Left kidney (tissue), 2 donors: ENCODE data around the gene ADCY9. TPM values are rescaled to one million over a fixed set of nuclear protein-coding genes. Genes with fewer than 3 reads are reported as not detected.
"Not testable (repeated sequence)": the region's sequence is repeated elsewhere in the genome, so short reads cannot be mapped to it uniquely, and the experiment has no call there.

Experiments
- DNase-seq: peaks from one replicate; pipeline ENCODE4 v3.0.0-alpha.2; 2013
- polyA plus RNA-seq: library from polyadenylated mRNA; unstranded; fragments of 120-200 nt; gene quantifications from one replicate; pipeline ENCODE4 v1.2.1, GENCODE V29; 2013; ENCODE audit not compliant: insufficient read length

ADCY9 gene
- polyA plus RNA-seq, 1 donor: 9.5 TPM

GRCh38 chr16:4094127-4094773 is 22.0 kb downstream of the ADCY9 start:
- DNase-seq: no peak

- no peak for DNase-seq
These were observed 22.6 kb downstream of the ADCY9 start for GRCh38 chr16:4093495-4094126.

- DNase-seq: no peak
These were observed 23.5 kb downstream of the ADCY9 start for GRCh38 chr16:4092547-4093265.

GRCh38 chr16:4091240-4092012 is 24.8 kb downstream of the ADCY9 start:
- no peak for DNase-seq

GRCh38 chr16:4090351-4090851 is 25.8 kb downstream of the ADCY9 start:
- no peak for DNase-seq

DNA sequence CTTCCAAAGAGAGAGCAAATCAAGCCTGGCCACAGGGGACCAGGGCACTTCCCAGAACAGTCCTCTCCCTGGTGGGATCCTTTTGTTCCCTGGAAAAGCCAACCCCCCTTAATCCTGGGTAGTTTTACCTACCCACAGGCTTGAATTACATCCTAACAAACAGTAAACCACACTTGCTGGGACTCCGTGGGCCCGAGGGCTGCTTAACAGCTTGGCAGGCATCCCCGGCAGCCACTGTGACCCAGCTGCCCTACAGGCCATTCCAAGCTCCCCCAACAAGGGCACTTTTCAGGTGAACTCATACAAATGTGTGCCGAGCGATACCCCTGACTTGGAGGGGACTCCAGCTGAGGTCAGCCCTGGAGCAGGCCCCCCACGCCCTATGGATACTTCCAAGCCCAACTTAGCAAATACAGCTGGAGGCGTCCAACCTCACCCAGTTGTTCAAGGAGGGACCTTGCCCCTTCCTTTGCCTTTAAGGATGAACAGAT is 26.4 kb downstream of the ADCY9 start:
- no peak for DNase-seq

DNA sequence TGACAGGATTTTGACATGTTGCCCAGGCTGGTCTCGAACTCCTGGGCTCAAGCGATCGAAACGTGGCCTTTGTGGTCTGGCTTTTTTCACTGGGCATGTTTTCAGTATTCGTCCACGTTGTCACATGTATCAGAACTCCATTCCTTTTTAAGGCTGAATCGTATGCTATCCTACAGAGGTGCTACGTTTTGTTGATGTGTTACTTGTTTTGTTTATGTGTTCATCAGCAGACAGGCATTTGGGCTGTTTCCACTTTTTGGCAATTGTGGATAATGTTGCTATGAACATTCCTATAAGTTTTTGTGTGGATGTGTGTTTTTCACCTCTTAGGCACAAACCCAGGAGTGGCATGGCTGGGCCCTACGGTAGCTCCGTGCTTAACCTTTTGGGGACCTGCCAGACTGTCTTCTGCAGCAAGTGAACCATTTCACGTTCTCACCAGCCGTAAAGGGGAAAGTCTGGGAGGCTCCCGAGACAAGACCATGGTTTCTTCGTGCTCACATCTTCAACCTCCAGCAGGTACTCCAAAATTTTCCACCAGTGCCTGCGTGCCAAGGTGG is 26.9 kb downstream of the ADCY9 start:
- no peak for DNase-seq

DNA sequence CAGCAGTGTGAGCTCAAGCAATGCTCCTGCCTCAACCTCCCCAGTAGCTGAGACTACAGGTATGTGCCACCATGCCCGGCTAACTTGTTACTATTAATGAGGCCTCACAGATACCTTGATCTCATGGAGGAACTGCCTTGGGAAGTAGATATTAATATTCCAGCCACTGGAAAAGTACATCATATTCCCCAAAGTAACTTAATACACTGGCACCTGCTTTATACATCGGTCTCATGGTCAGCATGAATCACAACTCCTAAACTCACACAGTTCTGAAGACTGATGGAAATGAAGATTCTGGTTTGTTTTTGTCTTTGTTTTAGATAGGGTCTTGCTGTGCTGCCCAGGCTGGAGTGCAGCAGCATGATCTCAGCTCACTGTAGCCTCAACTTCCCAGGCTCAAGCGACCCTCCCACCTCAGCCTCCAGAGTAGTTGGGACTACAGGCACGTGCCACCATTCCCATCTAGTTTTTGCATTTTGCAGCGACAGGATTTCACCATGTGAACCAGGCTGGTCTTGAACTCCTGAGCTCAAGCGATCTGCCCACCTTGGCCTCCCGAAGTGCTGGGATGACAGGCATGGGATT is 28.2 kb downstream of the ADCY9 start:
- no peak for DNase-seq

- no peak for DNase-seq
These were observed 28.9 kb downstream of the ADCY9 start for GRCh38 chr16:4087099-4087885.

GRCh38 chr16:4086153-4086552 is 30.1 kb downstream of the ADCY9 start:
- no peak for DNase-seq

DNA sequence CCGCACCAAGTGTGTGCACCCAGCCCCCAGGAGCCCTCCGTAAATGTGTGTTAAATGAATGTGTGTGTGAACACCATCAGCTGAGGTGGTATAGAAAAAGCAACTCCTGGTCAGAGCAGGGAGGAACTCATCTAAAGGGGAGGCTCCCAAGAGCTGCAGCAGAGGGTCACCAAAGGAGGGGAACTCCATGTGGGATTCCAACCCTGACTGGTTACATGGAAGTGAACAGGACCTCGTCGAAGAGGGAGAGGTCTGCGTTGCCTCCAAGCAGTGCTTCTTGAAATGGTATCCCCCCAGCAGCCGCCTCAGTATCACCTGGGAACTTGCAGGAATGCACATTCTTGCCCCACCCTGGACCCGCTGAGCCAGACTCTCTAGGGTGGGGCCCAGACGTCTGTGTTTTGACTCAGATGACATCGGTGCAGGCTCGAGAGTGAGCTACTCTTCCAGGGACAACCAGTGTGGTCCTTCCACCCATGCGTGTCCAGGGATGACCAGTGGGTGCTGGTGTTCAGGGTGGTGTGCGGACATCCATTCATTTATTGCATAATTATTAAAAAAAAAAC is 30.8 kb downstream of the ADCY9 start:
- DNase-seq: no peak

DNA sequence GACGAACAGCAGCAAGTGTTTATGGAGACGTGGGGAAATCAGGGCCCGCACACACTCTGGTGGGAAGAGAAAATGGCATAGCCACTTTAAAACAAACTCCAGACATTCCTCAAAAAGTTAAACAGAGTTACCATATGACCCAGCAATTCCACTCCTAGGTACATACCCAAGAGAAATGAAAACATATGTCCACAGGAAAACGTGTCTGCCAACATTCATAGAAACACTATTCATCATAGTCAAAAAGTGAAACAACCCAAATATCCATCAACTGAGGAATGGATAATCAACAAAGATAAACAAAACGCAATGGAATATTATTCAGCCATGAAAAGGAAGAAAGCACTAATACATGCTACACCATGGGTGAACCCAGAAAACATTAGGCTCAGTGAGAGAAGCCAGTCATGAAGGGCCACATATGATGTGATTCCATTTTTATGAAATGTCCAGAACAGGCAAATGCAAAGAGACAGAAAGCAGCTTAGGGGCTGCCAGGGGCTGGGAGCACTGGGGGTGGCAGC is 32.8 kb downstream of the ADCY9 start:
- DNase-seq: no peak

DNA sequence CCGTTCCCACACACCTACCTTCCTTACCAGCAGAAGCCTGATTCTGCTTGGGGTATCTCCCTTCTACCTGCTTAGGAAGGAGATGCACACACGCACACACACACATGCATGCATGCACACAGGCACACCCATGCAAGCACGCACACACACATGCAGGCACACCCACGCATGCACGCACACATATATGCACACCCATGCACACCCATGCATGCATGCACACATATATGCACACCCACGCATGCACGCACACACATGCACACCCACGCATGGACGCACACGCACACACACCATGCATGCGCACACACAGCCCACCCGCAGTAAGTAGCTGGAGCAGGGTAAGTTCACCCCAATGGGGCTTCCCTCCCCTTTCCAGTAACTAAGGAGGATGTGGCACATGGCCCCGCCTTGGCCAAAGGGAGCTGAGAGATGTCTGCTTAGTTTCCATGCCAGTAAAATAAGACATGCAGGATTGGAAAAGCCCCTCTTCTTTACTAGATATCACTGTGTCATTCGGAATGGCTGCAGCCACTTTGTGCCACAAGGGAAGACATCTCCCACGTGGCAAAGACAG is 33.7 kb downstream of the ADCY9 start:
- no peak for DNase-seq

DNA sequence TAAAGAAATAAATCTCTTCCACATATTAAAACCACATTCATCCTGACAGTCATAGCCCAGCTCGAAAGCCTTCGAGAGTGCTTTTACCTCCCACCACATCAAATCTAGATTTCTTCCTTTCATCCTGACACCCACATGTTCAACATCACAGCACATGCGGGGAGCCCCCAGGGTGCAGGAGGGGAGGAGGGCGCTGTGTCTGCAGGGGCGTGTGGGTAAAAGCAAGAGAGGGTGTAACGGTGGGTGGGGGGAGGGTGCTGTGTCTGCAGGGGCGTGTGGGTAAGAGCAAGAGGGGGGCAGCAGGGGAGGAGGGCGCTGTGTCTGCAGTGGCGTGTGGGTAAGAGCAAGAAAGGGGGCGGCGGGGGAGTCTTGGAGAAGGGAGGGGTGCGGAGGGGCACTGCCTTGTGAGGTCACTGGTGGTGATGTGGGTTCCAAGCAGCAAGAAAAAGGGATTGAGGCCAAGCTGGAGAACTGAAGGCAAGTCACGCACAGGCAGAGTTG is 34.7 kb downstream of the ADCY9 start:
- DNase-seq: no peak

DNA sequence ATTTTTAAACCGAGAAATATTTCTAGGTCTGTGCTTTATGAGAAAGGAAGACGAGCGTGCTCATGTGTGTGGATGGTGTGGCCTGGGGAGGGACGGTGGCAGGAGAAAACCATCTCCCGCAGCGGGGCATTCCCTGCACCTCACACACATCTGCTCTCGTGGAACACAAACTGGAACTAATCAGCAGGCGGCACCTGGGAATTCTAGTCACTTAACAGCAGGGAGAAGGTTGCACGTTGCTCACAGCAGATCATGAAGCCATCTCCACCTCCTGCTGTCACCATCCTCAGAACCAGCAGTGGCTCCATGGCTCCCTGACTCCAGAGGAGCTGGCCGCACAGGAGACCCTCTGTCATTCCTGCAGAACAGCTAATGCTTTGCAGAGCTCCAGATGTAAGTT is 35.2 kb downstream of the ADCY9 start:
- DNase-seq: no peak

DNA sequence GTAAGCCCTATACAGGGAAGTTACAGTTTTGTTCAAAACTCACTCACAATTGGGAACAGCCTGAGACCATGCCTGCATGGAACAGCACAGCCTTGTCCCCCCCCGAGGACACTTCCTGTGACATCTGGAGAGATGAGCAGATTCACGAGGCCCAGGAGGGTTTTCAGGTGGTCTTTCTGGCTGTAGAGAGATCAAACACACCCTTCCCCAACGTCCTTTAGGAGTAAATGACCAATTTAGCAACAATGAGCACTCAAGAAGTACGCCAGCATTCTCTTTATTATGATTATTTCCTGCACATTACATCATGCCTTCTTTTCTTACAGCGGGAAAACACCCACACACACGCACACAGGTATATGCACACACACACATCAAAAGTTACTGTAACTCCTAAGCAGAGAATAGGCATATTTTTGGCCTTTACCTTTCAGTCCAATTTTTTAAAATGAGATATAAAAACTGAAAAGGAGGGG is 39.0 kb downstream of the ADCY9 start:
- no peak for DNase-seq

DNA sequence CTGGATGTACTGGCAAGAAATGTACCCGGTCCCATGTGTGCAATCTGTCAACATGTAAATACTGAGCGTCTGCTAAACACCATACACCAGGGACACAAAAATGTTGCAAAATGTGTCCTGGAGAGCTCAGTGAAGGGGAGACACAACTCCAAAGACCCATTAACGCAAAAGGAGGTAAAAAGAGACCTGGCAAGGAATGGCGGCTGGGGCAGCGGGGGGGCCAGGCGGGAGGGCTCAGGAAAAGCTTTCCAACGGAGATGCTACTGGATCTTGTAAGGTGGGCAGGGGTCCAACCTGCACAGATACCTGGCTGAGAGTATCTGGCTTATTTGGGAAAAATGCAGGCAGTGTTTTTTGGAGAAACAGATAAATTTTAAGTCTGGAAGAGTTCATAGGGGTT is 40.7 kb downstream of the ADCY9 start:
- no peak for DNase-seq

GRCh38 chr16:4073150-4073549 is 43.1 kb downstream of the ADCY9 start:
- DNase-seq: not testable (repeated sequence)
